Activated gamma-delta T cell treated with Interleukin-2 at 50 U/mL for 16 hours (primary cell): ENCODE data around the gene FOXL3.
"Not testable (repeated sequence)": the region's sequence is repeated elsewhere in the genome, so short reads cannot be mapped to it uniquely, and the experiment has no call there.

Experiments used
- DNase-seq: peaks from one replicate; pipeline ENCODE4 v3.0.0-alpha.2; 2020

FOXL3 gene

GRCh38 chr7:289756-290553 lies at the start of gene FOXL3:
FOXL3 (plus strand) TSS chr7:290170; CDS start chr7:290170, 0 bp downstream.
- DNase-seq, result no peak

DNA sequence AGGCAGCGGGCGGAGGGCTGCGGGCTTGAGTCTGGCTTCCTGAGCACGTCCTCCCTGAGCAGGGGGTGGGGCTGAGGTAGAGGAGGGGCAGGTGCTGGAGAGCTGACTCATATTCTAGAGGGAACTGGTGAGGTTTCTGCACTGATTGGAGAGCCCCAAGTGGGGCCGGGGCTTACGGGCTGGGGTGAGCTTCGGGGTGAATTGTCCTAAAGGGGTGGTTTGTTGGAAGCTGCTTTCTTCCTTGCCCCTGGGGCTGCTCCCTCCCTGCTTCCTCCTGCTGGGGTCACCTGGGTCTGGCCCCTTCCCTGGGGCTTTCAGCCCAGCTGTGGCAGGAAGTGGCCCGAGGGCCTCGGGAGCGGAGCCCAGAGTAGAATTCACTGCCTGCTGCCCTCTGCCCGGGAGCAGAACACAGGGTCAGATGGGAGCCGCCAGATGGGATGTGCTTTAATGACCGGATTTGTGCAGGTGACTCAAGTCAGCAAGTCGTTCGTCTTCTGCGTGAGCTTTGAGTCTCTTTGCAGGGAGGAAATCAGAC lies 49.0 kb upstream of the FOXL3 start:
- DNase-seq, result no peak

- no peak for DNase-seq
Observed at GRCh38 chr7:241513-241912, 48.5 kb upstream of the FOXL3 start.

DNA sequence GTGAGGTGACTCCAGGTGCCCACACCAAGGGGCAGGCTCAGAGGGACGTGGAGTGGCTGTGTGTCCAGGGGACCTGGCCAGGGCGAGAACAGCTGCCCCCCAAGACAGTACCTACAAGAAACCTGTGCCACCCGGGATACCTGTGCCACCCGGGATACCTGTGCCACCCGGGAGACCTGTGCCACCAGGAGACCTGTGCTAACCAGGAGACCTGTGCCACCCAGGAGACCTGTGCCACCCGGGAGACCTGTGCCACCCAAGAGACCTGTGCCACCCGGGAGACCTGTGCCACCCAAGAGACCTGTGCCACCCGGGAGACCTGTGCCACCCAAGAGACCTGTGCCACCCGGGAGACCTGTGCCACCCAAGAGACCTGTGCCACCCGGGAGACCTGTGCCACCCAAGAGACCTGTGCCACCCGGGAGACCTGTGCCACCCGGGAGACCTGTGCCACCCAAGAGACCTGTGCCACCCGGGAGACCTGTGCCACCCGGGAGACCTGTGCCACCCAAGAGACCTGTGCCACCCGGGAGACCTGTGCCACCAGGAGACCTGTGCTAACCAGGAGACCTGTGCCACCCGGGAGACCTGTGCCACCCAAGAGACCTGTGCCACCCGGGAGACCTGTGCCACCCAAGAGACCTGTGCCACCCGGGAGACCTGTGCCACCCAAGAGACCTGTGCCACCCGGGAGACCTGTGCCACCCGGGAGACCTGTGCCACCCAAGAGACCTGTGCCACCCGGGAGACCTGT lies 47.0 kb upstream of the FOXL3 start:
- DNase-seq, result not testable (repeated sequence)

- DNase-seq, result not testable (repeated sequence)
Observed at GRCh38 chr7:243580-243978, 46.4 kb upstream of the FOXL3 start.

DNA sequence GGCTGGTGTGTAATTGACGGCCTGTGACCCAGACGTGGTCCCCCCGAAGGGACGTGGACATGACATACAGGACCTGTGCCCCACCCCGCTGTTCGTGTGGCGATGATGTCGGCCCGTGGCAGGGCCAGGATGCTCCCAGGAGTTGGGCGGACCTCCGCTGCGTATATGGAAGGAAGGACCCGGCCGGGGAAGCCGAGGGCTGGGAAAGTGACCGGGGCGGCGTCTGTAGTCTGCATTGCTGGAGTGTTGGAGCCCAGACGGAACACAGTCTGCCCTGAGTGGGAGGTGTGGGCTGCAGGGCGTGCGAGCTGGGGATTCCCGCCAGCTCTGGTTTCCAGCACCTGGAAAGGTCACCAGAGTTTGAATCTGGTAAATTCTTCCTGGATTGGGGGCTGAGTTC lies 45.0 kb upstream of the FOXL3 start:
- no peak for DNase-seq

DNA sequence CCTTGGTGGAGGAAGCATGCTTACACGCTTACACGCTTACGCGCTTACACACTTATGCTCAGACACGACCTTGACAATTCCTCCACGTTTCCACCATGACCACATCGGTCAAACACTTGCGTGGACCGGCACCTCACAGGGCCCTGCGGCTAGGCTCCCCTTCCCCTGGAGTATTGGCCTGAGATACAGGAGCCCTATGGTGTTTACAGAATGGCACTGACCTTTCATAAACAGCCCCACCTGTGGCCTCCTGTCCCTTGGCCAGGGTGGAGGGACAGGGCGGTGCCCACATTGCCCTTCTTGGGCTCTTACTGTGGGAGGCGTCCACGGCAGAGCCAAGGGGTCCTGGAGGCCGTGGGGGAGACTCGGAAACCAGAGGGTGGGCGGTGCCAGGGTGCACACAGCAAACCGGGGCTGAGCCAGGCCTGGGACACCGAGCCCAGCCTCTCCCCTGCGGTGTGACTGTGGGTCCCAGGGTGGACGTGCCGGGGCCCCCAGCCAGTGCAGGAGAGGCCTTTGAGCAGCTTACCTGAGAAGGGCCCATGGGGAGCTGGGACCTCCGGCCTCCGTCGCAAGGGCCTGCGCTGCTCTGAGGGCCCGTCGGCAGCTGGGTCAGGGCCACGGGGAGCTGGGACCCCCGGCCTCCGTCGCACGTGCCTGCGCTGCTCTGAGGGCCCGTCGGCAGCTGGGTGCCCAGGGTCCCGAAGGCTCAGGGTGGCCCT lies 44.2 kb upstream of the FOXL3 start:
- no peak for DNase-seq

DNA sequence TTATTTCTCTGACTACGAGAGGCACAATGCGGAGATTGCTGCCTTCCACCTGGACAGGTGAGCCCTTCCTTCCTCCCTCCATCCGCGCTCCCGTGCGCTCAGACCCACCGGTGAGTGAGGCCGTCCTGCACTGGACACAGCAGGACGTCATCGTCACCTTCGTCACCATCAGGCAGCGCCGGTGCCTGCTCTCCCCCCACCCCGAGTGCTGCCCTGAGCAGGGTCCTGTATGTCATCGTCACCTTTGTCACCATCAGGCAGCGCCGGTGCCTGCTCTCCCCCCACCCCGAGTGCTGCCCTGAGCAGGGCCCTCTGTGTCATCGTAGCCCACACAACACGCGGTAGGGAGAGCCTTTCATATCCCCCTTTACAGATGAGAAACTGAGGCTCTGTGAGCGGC lies 43.5 kb upstream of the FOXL3 start:
- DNase-seq, result no peak

- DNase-seq, result no peak
Observed at GRCh38 chr7:247181-247580, 42.8 kb upstream of the FOXL3 start.

DNA sequence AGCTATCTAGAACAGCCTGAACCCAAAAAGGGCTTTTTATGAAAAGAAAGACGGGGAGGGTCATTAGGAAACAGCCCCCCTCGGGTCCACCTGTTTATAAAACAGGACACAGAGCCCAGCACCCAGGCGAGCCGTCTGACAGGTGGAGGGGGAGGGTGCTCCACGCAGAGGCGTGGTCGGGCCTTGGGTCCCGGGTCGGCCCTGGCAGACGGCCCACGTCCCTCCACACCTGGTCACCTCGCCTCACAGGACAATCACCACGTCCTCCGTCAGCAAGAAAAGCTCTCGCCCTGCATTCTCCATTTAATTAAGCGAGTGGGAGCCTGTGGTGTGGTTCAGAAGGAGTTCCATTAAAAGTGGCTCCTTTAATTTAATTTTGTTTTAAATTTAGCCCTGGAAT lies 42.3 kb upstream of the FOXL3 start:
- no peak for DNase-seq

GRCh38 chr7:248732-249435 lies 41.1 kb upstream of the FOXL3 start:
- no peak for DNase-seq

GRCh38 chr7:249989-250388 lies 40.0 kb upstream of the FOXL3 start:
- no peak for DNase-seq

DNA sequence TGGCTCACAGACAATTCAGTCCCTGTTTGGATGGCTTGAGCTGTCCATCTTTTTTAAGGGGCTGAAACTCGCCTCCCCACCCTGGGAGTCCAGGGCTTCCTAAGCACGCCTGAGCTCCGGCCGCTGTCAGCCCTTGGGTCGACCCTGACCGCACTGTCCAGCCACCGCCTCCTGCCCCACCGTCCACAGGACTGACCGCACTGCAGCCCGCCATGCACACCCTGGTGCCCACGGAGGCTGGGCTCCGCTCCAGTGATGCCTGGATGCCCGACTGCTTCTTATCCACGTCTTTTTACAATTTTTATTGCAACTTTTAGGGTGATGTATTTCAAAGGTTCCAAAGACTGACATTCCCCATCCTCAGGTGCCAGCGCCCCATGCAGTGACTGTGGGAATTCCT lies 39.4 kb upstream of the FOXL3 start:
- DNase-seq, result no peak

GRCh38 chr7:251005-251404 lies 39.0 kb upstream of the FOXL3 start:
- no peak for DNase-seq

DNA sequence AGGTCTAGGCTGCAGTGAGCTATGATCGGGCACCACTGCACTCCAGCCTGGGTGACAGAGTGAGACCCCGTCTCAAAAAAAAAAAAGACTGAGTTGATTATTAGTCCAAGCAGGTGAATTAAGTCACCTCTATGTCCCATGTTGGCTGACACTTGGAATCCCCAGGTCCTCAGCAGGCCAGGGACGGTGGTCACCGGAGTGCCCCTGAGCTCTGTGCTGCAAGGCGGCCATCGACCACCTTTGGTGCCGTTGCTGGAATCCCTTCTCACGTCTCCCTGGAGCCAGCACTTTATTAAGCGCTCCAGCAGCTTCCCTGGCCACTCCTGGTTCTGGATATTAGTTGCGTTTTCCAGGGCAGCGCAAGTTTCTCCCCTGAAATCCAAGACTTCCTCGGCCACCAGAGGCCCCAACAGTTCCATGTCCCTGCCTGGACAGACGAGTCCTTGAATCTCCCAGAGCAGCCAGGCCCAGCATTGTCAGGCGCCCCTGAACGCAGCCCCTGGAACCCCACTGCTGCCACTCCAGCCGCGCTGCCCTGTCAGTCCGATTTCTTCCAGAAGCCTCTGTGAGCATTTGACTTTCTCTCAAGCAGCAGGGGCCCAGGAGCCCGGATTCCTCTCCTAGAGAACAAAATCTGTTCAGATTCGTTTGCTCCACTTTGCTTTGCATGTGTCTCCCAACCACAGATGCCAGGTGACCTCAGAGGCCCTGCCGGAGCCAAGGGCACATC lies 38.4 kb upstream of the FOXL3 start:
- no peak for DNase-seq

- no peak for DNase-seq
Observed at GRCh38 chr7:252216-252965, 37.6 kb upstream of the FOXL3 start.

- DNase-seq, result no peak
Observed at GRCh38 chr7:252981-253380, 37.0 kb upstream of the FOXL3 start.

- no peak for DNase-seq
Observed at GRCh38 chr7:253581-254336, 36.2 kb upstream of the FOXL3 start.

- no peak for DNase-seq
Observed at GRCh38 chr7:254337-255037, 35.5 kb upstream of the FOXL3 start.

GRCh38 chr7:255038-255435 lies 34.9 kb upstream of the FOXL3 start:
- DNase-seq, result no peak
